ENCODE measurements around the gene COX20.
A peak's percentile ranks its signal among the peaks of the same experiment; 100 is the strongest.
"Not testable (repeated sequence)": the region's sequence is repeated elsewhere in the genome, so short reads cannot be mapped to it uniquely, and the experiment has no call there.

Gene COX20

DNA sequence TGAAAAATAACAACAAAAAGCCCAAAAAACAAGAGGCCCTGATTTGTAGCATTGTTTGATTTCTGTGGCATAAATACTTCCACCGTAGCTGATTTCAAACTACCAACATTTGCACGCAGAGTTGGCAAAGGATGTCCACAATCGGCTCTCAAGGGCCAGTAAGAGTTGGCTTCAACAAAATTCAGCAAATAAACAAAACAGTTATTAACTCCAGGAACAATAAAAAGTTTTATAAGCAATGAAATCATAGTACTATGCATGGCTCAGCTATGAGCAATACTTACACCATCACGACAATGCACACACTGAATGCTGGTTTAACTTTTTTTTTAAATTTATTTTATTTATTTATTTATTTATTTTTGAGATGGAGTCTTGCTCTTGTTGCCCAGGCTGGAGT lies 8.7 kb upstream of the COX20 start:
- no peak for DNase-seq

DNA sequence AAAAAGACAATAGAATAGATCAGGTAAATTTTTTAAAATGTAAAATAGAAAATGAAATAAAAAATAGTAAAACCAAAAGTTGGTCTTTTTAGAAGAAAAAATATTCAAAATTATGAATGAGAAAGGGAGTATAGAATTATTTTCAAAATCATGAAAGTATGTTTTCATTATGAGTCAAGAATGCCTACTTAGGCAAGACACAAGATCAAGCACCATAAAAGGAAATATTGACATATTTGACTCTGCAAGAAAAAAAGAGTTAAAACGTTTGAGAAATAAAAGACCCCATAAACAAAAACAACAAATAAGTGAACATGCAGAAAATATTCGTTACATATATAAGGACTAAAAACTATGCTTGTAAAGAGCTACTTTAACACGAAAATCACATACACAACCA lies 4.8 kb upstream of the COX20 start:
- no peak for DNase-seq

DNA sequence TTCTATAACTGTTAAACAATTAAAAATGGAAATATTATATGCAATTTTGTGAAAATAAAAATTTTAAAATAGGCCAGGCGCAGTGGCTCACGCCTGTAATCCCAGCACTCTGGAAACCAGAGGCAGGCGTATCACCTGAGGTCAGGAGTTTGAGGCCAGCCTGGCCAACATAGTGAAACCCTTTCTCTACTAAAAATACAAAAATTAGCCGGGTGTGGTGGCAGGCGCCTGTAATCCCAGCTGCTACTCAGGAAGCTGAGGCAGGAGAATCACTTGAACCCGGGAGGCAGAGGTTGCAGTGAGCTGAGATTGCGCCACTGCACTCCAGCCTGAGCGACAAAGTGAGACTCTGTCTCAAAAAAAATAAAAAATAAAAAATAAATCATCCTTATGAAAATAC lies 2.2 kb upstream of the COX20 start:
- not testable (repeated sequence) for DNase-seq

DNA sequence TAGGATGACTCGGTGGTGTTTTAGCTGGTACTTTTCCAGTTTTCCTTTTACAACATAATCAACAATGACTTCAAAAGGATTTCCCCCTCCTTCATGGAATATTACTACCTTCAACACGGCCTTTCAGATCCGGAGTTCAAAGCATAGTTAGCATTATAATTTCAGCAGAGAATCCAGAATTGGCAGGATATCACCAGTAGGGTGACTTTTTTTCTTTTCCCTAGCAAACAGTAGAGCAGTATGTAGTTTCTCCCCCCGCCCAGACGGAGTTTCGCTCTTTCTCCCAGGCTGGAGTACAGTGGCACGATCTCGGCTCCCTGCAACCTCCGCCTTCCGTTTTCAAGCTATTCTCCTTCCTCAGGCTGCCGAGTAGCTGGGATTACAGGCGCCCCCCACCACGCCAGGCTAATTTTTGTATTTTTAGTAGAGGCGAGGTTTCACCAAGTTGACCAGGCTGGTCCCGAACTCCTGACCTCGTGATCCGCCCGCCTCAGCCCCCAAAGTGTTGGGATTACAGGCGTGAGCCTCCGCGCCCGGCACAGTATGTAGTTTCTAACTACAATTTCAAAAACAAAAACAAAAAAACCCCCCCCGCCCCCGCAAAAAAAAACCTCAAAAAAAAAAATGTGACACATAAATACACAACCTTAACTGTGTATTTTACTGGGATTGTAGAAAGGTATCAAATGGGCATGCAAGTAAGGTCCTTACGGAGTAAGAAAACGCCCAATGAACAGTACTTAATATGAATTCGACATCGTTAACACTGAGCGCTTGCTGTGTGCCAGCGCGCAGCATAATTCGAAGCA lies 1.5 kb upstream of the COX20 start:
- peak; percentile 41 for DNase-seq

DNA sequence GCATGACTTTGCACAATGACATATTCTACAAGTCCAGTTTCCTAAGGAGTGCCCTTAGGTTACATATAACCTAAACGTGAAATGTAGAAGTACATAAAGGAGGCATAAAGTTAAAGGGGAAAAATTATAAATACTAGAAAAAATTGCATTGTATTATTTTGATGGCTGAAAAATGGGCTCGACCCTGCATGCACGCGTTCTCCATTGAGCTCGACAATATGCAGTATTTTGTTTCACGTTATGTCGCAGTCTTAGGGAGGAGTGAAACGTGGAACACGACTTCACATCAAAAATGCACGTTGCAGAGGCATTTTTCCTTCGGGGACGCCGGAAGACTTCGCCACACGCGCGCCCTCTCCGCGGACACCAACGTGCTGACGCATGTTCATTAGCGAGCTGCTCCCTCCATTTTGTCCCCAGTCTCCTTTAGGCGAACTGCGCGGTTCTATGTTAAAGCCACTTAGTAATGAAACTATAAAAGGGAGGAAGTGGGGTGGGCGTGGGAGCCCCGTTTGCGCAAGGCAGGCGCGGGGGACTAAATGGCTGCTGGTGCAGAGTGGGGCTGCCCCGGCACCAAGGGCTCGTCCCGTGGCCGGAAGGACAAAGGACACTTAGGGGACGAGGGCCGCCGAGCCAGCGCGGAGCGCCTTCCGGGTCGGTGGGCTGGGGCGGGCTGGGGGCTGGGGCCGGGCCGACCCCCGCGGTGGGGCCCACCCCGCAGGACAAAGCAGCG lies 749 bp upstream of the COX20 start:
- DNase-seq = peak; percentile 92

DNA sequence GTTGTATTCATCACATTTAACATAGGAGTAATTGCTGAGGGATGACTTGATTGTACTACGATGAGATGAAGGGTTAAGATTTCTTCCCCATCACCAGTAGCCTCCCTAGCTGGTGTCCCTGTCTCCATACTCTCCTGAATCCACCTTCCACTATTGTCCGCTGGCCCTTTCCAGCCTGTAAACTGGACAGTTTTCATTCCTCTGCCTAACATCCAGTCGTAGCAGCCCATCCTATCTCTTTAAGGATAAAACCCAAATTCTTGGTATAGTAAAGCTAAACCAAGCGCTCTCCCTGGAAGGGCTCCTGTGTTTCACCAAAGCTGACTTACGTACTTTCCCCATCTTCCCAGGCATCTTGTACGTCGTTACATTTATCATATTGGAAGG lies 670 bp downstream of the COX20 start:
- DNase-seq = peak; percentile 52

DNA sequence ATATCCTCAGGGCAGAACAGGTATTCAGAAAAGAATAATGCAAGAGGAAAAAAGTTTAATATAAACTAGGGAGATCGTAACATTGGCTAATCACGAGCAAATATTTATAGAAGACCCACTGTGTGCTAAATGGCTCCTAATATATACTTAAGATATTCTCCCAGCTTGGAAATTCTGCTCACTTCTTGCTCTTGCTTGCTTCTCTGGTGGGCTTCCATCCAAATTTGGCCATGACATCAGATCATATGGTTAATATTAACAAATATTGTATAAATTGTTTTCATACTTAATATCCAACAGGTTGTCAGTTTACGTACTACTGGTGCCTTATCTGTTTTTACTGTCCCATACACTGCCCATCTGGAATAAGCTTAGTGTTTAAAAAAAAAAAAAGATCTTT lies 1.1 kb downstream of the COX20 start:
- DNase-seq = no peak

DNA sequence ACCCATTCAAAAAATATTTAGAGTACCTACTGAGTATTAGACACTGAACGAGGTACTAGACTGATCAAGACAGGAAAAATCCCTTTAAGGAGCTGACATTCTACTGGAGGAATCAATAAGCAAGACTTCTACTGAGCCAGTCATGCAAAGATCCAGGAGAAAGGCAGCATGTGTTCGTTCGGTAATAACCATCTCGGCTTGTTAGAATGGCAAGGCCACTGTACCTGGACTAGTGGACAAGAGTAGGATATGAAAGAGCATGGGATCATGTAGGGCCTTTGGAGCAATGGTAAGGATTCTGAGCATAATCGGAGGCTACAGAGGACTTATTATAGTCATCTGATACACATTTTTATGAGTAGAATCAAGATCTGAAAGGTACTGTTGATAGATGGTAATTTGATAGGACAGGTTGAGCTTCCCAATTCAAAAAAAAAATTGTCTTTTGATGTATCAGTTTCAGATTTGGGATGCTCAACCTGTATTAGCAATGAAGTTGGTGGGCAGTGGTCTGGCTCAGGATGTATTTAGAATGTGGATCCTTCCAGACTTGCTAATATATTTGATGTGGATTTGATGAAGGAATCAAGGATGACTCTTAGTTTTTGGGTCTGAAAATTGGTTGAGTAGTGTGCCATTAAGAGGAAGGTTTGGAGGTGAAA lies 2.3 kb downstream of the COX20 start:
- no peak for DNase-seq

DNA sequence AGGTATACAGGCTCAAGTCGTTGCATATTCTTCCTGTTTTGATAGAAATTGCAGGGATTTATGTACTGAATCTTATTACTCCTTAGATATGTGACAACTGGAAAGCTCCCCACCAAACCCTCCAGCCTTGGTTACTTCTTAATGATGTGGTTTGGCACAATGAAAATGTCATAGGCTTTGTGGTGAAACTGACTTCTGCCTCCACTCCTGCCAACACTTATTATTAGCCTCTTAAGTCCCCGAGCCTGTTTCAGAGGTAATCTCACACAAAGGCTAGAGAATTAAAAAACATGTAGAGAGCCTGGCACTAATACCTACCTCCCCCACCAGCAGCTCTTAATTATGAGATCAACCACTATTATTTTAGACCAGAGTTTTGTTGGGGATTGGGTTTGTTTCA lies 4.2 kb downstream of the COX20 start:
- no peak for DNase-seq

DNA sequence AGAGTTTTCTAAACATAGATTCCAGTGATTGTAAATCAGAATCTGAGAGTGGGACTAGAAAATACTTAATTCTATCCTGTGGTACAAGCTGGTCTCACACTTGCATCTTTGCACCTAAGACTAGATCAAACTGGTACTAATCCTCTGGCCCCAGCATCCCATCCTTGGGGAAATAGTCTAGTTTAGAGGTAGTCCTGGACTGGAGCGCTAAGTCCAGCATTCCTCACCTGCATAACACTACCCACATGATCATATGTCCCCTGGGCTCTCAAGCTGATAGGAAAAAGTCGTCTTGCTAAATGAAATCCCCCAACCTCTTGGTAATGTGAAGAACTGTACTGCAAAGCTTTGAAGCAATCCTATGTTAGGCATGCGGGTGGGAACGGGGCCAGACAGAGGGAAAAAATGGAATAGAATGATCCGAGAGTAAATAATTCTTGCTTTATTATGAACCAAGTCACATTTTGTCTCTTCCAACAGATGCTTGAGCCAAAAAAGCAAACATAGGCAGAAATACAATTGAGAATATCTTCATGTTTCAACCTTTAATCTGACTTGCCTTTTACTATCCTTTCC lies 4.8 kb downstream of the COX20 start:
- DNase-seq = no peak

DNA sequence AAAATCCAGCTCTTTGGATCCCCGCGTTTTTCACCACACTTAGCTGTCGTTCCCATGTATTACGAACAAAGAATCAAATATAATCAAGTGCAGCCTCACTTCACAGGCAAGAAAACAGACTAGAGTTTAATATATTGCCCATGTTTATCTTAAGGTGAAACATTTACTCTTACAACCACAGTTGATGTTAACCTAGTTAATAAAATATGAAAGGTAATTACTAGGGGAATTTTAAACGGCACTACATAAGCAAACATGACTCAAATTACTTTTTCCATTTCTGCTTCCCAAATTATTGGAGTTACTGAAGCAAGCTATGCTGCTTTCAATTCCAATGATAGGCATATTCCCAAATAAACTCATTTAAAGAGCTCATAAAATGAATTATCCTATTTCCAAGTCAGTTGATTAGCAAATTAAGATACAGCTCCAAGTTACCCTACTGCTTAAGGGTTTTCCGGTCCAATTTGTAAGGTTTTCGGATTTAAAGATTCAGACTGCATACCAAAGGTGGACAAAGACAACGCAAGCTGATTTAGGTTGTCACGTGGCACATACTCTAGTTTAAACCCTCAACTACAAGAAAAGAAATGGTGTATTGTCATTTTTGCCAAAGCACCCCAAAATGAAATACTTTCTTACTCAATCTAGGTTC lies 5.9 kb downstream of the COX20 start:
- DNase-seq = no peak

DNA sequence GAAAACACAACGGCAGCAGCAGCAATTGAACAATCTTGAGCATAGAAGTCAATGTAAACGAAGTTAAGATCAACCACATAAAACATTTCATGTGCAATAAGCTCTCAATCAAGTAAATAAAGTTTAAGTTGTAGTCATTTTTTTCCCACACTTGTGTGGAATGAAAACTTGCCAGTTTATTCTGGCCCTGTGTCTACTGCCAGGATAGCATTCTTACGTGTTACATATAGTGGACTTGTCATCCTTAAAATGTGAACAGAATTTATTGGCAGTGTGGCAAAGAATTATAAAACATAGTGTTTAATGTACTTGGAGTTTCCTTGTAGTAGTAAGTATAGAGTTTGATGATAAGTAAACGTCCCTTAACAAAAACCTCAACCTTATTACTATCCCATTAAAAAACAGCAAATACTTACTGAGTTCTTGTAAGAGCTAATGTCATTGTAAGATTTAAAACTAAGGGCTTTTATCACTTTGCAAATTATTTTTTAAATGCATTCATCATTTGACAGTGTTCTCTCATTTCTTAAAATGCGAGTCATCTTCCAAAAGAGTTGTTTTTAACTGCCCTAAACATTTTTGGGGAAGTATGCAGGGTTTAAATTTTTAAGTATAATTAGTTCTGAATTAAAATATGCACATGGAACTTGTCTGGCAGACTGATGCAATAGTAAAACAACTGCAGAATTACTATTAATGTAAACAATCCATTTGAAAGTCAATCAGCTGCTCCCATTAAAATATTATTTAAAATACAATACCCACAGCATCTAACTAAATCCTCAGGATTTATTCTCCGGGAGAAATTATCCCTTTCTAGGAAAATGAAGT lies 7.9 kb downstream of the COX20 start:
- DNase-seq = no peak

DNA sequence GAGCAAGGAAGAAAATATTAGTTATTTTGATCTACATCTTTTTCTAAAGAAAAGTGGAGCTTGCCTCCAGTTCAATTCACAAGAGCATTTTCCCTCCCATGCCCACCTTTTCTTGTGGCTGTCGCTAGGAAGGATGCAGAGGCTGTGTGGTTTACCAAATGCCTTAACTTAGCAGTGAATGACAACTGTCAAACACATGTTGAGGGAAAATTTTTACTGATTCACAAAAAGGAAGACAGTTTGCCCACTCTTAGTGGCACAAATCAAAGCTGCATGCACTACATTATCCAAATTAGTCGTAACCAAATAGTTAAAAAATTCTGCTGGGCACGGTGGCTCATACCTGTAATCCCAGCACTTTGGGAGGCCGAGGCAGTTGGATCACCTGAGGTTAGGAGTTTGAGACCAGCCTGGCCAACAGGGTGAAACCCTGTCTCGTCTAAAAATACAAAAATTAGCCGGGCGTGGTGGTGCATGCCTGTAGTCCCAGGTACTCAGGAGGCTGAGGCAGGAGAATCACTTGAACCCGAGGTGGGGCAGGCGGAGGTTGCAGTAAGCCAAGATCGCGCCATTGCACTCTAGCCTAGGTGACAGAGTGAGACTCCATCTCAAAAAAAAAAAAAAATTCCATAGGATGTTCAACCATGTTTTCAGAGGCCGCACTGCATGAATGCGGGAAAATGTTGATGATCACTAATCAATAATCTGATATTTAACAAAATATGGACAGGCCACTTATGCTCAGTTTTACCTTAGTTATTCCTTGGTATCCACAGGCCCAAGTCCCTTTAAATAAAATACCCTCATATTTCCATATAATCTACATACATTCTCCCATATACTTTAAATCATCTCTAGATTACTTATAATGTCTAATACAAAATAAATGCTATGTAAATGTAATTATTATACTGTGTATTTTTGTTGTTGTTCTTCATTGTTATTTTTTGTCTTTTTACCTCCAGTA lies 9.0 kb downstream of the COX20 start:
- no peak for DNase-seq

DNA sequence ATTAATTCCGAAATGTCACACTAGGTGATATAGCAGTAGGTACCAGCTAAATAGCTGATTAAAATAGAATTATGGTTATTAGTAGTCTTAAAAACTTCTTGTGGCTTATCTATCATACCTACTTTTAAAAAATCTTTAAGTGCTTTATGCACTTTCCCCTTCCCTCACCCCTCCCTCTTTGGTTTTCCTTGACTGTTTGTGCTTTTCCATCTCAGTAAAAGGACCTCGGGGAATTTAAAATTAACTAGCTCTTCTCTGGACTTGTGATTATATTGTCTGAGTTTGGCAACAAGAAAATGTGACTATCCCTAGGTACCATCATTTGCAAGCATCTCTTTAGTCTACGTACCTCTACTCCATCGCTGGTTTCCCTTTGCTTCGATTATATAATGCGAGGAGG lies 11.2 kb downstream of the COX20 start:
- no peak for DNase-seq

DNA sequence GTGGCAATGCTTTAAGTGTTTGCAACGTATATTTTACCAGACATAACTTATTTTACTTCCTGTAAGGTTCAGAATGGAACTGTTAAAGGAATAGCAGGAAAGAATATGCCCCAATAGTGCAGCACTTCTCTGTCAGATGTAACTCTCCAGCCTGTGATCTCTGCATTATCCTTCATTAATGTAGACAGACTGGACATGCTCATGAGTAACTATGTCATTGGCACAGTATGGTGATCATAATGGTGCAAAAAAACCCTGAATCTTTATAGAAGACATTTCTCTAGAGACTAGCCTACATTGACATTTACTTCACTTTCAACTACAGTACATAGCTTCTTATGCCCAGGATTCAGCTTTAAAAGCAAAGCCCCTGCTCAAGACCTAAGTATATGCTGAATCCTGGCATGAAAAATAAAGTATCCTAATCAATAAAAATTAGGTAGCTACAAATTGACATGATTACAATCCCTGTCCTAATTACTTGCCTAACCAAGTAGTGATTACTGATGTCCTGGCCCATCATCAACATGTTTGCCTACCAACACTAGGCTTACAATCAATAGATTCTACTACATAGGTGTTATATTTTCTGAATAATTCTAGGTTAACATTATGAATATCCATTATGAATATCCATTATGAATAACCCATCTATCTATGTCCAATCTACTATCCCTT lies 13.9 kb downstream of the COX20 start:
- DNase-seq = no peak

DNA sequence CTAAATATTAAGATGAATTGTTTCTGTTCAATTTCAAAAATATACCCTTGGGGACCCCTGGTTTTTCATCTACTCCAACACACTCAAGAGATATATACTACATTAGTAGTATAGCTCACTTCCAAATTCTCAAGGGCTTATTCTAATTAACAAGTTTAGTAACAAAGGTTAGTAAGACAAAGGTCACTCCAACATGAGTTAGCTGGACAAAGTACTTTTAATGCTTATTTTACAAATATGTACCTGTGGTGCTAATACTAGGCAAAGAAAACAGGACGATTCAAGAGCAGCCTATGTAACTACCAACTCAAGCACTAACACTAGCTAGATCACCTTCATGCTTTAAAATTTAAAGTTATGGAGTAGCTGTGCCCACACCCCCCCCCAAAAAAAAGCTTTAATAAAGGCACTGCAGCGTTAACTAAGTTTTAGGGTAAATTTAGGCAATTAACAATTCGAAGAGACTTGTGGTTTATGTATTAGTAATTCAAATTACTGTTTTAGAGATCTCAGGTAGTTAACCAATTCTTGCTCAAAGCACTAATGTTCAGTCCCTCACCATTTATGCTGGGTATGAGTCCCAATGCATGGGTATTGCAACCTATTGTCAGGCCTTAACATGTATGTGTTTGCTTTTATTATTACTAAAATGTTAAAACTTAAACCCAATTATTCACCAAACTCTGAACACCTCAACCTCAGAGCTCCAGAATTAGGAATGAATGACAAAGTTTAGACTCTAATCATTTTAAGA lies 14.8 kb downstream of the COX20 start:
- no peak for DNase-seq

DNA sequence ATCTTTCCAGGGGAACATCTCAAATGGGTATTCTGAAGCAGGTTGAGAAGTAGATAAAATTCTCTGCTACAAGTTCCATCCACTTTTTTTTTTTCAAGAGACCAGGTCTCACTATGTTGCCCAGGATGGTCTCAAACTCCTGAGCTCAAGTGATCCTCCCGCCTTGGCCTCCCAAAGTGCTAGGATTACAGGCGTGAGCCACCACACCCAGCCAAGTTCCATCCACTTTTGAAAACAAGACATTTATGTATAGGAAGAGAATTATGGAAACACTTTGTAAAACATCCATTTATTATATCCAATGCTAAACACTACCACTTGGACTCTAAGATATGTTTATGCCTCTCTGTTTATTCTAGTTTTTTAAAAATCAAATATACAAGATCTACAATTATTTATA lies 15.4 kb downstream of the COX20 start:
- DNase-seq = no peak

DNA sequence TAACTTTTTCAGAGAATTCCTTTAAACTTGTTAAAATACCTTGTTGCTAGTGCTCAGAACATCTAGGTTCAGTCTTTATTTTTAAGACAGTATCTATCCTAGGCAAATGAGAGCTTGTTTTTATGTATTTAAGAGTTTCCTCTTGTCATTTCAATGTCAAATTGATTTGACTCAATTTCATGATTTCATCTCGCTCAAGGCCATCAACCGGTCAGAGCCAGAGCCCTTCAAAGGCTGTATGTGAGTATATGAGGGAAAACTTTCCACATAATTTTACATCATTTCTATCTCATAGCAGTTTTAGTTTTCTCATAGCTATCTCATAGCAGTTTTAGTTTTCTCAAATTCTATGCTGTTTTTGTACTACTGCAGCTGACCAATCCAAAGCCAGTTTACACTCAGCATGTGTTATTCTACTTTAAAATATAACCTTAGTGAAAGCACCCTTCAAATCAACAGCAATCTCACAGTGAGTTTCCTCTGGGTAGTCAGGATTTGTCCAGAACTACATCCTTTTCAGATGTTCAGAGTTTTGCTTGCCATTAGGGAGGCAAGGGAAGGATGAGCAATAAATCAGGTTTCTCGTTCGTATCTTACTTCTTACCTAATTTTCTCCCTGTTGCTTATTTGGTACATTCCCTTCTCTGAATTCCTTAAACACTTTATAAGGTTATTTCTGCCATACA lies 16.2 kb downstream of the COX20 start:
- no peak for DNase-seq

DNA sequence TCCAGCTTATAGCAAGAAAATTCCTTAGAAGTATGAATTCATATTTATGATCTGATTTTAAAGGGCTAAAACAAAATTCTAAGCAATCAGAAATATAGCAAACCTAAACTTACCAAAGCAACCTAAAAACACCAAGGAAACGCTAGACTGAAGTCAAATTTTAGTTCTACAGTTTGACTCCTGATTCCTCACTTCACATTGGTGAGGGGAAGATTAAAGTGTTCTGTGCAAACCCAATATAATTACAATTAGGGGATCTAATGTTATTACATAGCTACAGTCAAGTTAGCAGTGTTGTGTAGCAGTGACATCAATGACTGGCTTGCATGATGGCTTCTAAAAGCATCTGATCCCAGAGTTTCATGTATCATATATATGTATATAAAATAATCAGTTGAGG lies 17.2 kb downstream of the COX20 start:
- DNase-seq = no peak
